CD4-positive, alpha-beta T cell treated with Interleukin-4 for 1 hour (primary cell): ENCODE measurements around the gene PLCH2.
A peak's percentile ranks its signal among the peaks of the same experiment; 100 is the strongest.

Source experiments
- DNase-seq, 2 donors: peaks; one replicate each; pipeline ENCODE4 v3.0.0-alpha.2; 2020 to 2022

The PLCH2 gene

DNA sequence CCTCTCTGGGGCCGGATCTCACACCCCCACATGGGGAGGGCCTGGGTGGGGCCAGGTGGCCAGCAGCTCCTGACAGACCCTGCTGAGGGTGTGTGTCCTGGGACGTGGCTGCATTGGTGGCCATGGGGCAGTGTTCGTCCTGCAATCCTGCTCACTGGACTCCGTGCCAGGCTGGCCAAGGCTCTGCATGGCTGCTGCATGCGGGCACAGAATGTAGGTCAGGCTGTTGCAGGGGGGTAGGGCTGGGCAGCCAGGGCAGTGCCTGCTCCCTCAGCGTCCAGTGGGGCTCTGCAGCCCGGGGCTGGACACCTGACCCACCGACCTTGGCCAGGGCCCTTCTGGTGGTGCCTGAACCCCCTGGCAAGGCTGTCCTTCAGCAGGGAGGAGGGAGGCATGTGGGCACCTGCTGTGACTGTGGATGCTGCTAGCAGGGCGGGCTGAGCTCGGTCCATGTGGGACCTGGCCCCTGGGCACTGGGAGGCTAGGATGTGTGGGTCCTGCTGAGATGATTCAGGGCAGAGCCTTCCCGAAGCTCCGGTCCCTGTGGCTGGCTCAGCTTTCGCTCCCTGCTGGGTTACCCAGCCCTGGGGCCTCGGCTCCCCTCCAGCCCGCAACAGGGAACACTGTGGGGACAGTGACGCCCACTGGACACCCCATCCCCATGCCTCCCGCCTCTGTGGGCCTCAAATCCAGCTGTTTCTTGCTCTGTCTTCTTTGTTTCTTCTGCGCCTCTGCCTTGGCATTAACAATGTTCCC, 14.9 kb upstream of the PLCH2 start:
- DNase-seq = no peak

DNA sequence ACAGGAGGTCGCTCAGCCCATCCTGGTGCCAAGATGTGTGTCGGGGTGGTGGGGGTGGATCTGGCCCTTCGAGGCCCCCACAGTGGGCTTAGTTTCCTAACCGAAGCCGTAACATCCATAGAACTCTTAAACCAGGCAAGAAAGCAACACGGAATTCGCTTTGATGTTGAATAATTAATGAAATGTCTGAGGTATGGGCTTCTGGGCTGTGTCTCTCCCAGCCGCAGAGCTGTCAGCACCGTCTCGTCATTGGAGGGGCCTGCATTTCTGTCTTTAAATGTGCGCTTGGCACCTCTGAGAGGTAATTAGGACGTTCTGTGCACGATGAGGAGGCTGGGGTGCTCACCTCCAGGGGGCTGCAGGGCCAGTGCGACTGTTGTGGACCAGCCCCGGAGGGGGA, 13.3 kb upstream of the PLCH2 start:
- DNase-seq = no peak

- DNase-seq = no peak
Measured at GRCh38 chr1:2463396-2463795, 12.7 kb upstream of the PLCH2 start.

DNA sequence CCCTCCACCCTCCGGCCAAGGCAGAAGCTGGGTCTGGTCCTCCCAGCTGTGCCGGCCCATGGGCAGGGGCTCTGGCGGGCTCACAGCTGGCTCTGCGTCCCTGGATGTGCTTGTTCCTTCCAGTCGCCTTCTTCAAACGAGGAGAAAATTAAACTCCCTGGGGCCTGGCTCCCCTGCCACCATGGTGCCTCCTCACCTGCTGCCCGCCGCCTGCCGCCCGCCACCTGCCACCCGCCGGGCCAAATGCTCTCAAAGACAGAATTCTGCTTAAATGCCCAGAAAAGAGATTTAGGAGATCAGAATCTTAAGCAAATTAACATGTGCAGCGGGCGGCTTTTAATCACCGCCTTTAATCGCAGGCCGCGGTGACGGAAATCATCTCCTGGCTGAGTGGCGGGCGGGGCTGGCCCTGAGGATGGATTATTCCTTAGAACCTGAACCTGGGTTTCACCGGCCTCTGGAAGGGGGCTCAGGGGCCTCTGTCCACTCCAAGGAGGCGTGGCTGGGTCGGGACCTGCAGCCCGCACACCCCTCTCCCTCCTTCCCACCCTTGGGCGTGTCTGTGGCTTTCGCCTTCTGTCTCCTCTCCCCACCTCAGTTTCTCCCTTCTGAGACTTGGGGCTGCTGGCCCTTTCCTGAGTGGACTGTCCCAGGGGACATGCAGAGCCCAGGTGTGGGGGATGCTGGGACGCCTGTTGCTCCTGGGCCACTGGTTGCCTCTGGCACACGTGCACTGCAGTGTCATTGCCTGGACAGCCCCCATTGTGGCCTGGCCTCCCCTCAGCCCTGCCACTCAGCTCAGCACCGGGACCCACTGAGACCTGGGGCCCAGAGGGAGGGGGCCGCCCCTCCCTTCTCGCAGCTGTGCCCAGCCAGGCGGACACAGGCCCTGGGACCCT, 10.5 kb upstream of the PLCH2 start:
- no peak for DNase-seq

- DNase-seq = no peak
Measured at GRCh38 chr1:2466270-2466665, 9.8 kb upstream of the PLCH2 start.

DNA sequence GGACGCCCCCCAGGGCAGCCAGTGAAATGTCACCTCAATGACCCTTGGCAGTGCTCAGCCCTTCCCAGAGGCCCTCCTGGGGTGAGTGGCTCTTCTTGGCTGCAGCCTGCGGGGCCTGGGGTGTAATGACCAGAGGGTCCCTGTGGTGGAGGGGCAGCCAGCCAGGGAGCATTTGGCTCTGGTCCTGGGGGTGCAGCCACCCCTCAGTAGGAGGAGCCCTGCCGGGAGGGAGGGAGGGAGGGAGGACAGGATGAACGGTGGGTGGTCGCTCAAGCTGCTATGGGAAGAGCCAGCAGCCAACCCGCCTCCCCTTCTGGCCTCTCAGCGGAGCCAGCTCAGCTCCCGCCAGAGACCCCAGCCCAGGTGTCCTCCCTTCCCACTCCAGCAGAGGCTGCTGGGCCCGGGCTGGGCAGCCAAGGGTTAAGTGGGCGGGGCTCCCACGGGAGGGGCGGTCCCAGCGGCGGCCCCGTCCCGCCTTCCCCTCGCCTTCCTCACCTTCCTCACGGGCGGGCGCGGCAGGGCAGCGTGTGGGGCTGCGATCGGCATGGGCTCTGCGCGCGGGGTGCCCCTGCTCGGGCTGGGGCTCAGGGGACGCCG, 9.0 kb upstream of the PLCH2 start:
- DNase-seq = peak in 1 of 2 donors; percentile 25

- DNase-seq = peak in 1 of 2 donors; percentile 31
Measured at GRCh38 chr1:2468041-2468472, 8.0 kb upstream of the PLCH2 start.

DNA sequence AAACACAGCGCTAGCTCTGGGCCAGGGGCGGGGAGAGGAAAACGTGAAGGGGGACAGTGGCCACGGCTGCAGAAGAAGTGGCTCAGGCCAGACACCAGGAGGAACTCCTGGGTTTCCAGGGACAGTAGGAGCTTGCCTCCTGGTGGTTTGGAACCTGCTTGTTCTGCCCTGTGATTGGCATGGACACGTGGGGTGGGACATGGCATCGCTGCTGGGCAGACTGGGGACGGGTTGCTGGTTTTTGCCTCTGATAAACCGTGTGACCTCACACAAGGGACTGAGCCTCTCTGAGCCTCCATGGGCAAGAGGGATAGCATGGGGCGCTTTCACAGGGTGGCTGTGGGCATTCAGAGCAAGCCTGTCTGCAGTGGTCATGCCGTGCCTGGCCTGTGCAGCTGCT, 7.5 kb upstream of the PLCH2 start:
- DNase-seq = no peak

DNA sequence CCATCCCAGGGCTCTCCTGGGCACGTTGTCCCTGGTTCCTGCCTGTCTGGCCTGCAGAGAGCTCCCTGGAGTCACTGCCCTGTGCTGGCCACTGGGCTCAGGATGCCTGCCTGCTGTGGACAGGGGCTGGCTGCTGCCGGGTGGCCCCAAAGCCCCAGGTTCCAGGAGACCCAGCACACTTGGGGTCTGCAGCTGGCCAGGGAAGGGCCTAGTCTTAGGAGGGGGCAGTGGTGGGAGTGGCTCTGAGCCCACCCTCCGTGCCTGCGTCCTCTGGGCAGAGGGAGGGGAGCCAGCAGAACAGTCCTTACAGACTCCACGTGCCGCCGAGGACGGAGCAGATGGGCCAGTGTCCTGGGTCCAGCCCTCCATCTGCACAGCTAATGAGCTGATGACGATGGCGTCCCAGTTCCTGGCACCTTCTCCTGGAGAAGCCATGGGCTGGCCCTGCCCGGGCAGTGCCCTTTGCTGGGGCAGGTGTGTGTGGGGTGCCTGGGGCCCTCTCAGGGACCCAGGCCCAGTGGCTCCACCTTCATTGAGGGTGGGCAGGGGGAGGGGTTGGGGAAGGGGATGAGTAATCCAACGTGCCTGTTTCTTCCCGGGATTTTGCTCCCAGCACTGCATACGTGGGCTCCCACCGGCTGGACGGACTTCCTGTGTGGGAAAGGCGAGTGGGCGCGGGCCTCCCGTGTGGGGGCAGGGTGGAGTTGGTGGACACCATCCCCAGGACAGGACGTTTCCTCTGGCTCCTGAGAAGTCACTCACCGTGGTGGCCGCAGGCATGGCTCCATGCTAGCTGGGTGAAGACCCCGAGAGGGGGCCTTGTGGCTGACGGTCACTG, 6.8 kb upstream of the PLCH2 start:
- DNase-seq = no peak

- no peak for DNase-seq
Measured at GRCh38 chr1:2470290-2471158, 5.6 kb upstream of the PLCH2 start.

- DNase-seq = no peak
Measured at GRCh38 chr1:2471159-2471471, 5.0 kb upstream of the PLCH2 start.

DNA sequence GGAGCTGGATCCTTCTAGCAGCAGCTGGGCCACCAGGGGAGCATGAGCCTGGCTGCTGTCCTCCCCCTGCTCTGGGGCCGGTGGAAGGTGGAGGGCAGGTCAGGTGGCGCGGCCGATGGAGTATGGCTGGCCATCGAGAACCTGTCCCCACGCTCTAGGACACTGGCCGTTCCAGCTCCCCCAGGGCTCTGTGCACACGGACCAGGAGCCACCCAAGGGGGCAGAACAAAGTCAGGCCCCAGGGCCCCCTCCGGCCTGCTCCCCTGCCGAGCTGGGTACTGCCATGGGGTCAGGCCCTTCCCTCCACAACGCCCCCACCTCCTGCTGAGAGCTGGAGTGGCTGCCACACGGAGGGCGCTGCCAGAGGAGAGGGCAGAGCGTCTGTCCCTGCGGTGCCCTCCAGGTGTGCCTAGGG, 4.5 kb upstream of the PLCH2 start:
- DNase-seq = no peak

- no peak for DNase-seq
Measured at GRCh38 chr1:2472109-2472508, 4.0 kb upstream of the PLCH2 start.

- DNase-seq = no peak
Measured at GRCh38 chr1:2472561-2473177, 3.4 kb upstream of the PLCH2 start.

DNA sequence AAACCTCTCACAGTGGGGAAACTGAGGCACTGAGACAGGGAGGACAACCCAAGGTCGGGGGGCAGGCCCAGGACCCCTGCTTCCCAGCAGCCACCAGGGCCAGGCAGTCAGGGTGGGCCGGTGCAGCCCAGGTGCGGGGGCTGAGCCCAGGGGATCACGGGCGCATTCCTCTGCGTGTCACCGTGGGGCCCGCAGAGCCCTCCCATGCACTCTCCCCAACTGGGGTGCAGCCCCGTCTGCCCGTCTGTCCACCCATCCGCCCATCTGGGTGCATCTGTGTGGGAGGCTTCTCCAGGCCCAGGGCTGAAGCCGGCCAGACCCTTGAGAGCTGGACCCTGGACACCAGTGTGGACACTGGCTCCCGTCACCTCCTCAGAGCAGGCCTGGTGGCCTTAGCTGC, 2.9 kb upstream of the PLCH2 start:
- DNase-seq = no peak

DNA sequence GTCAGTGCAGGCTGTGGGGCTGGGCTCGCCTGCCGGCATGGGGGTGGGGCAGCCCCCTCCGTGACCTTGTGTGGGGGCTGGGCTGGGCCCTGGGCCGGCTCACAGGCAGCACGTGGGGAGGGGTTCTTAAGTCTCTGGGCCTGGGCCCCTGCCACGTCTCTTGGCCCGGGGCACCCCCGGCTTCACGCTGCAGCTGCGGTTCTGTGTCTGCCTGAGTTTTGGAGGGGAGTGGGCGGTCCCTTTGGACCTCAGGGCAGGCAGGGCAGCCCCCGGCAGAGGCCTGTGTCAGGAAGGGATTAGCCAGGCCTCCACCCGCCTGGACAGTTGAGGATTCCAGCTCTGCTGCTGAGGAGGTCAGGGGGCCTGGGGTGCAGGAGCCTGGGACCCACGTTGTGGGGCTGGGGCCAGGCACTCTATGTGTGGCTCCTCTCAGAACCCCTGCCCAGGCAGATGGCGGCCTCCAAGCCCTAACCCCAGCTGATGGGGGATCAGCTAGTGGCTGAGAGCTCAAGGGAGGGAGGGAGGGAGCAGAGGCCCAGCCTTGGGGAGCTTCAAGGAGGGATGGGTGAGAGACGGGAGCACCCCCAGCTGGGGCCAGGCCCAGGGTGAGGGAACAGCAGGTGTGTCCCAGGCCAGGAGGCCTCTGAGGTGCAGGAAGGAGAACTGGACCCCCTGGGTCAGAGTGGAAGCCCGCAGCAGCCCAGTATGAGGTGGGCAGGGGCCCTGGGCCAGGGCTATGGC, 1.8 kb upstream of the PLCH2 start:
- no peak for DNase-seq

- DNase-seq = no peak
Measured at GRCh38 chr1:2474933-2475371, 1.1 kb upstream of the PLCH2 start.

GRCh38 chr1:2475571-2475970, 518 bp upstream of the PLCH2 start:
- no peak for DNase-seq

DNA sequence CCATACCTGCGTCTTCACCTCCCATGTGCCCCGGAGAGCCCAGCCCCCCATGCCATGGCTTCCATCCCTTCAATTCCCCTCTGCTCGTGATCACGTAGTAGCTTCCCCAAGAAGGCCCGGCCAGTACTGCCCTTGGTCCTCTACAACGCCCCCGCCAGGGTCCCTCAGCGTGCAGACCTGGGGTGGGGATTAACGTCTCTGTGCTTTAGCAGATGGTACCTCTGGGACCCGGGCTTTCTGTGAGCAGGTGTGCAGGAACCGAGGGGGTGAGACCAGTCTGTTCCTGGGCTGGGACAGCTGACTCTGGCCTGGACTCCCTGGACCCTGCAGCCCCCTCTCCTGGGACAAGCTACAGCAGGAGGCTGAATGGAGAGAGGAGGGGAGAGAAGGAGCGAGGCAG, 1.2 kb downstream of the PLCH2 start:
- DNase-seq = no peak

GRCh38 chr1:2477791-2478499, 1.9 kb downstream of the PLCH2 start:
- DNase-seq = no peak
